Pulmonary artery endothelial cell (primary cell): ENCODE data around the gene FGD3. TPM values are rescaled to one million over a fixed set of nuclear protein-coding genes. Genes with fewer than 3 reads are reported as not detected.
"Not testable (repeated sequence)": the region's sequence is repeated elsewhere in the genome, so short reads cannot be mapped to it uniquely, and the experiment has no call there.

Experiments used
- DNase-seq: peaks from one replicate; pipeline ENCODE4 v3.0.0-alpha.2; 2011; ENCODE audit warnings: low read depth, low spot score
- total RNA-seq: library from RNA; depleted of rRNA; stranded (reverse); fragments of >200 nt; gene quantifications from 2 replicates; pipeline ENCODE4 v1.2.3, GENCODE V29; 2014

Gene FGD3
- total RNA-seq, 1 donor from 2014 or later, result not detected

DNA sequence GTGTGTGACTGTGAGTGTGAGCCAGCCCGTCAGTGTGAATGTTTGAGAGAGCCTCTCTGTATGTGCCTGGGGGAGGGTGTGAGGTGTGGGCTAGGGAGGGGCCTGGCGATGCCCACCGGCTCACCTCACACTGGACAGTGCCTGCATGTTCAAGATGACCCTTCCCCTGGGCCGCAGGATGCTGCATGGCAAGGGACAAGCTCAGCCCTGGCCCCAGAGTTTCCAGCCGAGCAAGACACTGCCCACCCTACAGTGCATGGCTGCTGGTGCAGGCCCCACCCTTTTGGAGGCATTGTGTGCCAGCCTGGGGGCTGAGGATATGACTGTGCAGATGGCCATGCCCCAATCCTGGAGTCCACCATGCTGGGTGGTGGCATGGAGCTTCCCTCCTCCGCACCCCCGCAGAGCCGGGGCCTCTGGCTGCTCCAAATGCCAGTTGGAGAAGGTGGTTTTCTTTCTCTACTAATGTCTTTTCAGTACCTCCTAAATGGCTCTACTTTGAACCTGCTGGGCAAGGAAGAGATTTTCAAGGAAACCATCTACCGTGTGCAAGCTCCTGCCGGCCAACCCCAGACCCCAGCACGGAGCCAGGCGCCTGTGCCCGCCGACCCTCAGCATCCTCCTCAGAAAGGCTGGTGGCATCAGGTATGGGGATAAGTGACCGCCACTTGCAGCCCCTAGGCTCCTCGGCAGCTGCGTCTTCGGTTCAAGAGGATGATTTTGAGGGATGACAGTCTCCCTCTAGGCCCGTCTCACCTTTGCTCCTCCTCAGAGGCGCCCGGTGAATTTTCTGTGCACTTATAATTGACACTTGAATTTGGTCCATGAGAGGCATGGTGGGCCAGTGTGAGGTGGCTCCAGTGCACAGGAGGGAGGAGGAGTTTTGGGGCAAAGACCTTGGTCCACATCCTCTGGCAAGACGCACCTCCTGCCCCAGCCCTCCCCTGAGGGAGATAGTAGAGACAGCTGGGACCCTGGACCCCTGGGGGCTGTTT is 27.7 kb downstream of the FGD3 start:
- no peak for DNase-seq

GRCh38 chr9:92976431-92976830 is 29.1 kb downstream of the FGD3 start:
- no peak for DNase-seq

- no peak for DNase-seq
Measured at GRCh38 chr9:92977279-92977678, 30.0 kb downstream of the FGD3 start.

- no peak for DNase-seq
Measured at GRCh38 chr9:92978345-92978875, 31.1 kb downstream of the FGD3 start.

- no peak for DNase-seq
Measured at GRCh38 chr9:92979283-92980056, 32.1 kb downstream of the FGD3 start.

DNA sequence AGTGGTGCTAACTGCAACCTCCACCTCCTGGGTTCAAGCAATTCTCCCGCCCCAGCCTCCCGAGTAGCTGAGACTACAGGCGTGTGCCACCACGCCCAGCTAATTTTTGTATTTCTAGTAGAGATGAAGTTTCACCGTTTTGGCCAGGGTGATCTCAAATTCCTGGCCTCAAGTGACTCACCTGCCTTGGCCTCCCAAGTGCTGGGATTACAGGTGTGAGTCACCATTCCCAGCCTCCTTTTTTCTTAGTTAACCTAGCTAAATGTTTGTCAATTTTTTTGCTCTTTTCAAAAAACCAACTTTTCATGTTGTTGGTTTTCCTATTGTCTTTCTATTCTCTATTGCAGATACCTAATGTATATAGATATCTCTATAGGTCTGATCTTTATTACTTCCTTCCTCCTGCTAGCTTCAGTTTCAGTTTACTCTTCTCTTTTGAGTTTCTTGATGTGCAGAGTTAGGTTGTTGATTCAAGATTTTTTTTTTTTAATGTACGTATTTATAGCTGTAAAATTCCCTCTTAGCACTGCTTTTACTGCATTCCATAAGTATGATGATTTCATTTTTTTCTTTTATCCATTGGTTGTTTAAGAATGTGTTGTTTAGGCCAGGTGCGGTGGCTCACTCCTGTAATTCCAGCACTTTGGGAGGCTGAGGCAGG is 32.9 kb downstream of the FGD3 start:
- no peak for DNase-seq

DNA sequence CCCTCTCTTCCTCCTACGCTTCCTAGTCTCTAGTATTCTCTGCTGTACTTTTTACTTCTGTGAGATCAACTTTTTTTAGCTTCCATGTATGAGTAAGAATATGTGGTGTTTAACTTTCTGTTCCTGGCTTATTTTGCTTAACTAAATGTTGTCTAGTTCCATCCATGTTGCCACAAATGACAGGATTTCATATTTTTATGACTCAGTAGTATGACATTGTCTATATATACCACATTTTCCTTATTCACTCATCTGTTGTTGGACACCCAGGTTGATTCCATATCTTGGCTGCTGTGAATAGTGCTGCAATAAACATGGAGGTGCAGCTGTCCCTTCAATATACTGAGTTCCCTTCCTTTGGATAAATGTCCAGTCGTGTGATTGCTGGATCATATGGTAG is 34.8 kb downstream of the FGD3 start:
- no peak for DNase-seq

GRCh38 chr9:92983984-92984589 is 36.8 kb downstream of the FGD3 start:
- no peak for DNase-seq

- no peak for DNase-seq
Measured at GRCh38 chr9:92984976-92985375, 37.7 kb downstream of the FGD3 start.

- DNase-seq, result no peak
Measured at GRCh38 chr9:92986176-92987119, 39.1 kb downstream of the FGD3 start.

- no peak for DNase-seq
Measured at GRCh38 chr9:92988215-92988768, 41.0 kb downstream of the FGD3 start.

- DNase-seq, result no peak
Measured at GRCh38 chr9:92989561-92989960, 42.2 kb downstream of the FGD3 start.

GRCh38 chr9:92990461-92990860 is 43.1 kb downstream of the FGD3 start:
- DNase-seq, result no peak

DNA sequence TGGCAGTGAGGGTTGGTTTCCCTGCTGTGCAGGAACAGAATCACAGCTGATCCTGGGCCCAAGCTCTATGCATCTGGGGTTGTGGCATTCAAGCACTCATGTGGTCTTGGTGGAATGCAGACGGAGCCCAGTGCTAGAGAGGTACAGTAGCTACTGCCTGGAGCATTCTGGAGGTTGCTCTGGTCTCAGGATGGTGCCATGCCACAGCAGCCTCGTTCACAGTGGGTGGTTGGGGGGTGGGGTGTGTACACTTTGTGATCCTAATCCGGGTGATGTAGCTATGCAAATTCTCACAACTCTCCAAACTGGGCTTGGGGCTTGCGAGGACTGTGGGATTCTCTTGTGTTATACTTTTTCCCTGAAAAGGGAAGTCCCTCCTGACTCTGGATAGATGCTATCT is 45.2 kb downstream of the FGD3 start:
- DNase-seq, result no peak

GRCh38 chr9:92998871-92999270 is 51.5 kb downstream of the FGD3 start:
- DNase-seq, result not testable (repeated sequence)

DNA sequence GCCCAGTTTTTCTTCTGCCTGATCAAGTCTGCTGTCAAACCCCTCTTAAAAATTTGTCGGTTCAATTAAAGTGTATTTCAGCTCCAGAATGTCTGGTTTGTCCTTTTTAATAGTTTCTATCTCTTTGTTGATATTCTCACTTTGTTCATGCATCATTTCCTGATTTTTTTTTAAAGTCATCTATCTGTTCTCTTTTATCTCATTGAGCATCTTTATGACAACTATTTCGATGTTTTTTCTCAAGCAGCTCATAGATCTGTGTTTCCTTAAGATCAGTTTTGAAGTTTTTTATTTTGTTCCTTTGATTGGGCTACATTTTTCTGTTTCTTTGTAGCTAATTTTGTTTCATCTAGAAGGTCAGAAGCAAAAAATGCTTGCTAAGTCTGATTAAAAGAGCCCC is 53.7 kb downstream of the FGD3 start:
- DNase-seq, result no peak

- no peak for DNase-seq
Measured at GRCh38 chr9:93002700-93003099, 55.4 kb downstream of the FGD3 start.

DNA sequence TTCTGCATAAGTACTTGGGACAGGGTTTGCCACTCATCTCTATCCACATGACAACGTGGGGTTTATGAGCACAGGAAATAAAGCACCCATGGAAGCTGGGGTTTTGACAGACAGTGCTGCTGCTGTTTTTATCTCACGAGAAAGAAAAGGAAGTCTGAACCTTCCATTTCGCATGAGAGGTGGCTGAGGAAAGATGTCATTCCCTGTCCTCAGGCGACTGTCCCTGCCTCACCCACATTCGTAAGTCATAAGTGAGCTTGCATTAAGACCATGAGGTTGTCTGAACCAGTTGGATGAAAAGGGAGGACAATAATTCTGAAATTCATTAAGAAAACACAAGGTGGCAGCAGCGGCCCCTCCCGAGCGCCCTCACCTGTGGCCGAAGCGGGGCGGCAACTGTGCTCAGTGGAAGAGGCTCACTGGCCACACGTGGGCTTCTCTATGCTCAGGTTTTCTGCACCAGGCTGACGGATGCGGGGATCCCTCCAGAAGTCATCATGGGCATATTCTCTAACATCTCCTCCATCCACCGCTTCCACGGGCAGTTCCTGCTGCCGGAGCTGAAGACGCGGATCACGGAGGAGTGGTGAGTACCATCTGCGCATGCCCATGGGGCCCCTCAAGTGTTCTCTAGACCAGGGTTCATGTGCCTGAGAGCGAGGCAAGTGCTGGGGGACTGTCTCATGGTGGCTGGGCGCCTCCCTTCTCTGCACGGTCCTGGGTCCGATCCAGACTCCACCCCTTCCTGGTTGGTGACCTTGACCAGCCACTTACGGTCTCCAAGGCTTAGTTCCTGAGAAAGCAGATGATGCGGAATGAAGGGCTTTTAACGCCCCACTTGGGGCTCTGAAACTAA is 56.5 kb downstream of the FGD3 start:
- no peak for DNase-seq

- no peak for DNase-seq
Measured at GRCh38 chr9:93004561-93004960, 57.2 kb downstream of the FGD3 start.
